ENCODE results near the gene PRSS50. TPM values are rescaled to one million over a fixed set of nuclear protein-coding genes. Genes with fewer than 3 reads are reported as not detected.

PRSS50 gene
- total RNA-seq, 1 experiment from 2014 or later = not detected

DNA sequence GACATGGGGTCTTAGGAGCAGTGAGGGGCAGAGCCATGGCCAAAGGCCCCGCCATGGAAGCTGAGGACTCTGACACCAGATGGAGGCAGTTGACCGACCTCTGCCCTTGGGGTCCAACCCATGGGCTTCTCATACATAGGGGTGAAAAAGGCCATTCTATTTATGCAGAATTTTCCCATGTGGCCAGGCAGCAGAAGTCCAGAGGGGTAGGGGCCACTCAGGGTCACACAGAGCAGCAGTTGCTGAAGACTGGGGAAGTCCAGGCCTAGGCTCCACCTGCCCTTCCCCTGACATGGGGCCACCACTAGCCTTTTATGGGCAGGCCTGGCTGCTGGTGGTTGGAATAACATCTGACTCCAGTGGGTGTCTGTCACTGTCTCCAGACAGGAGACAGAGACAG lies 6.4 kb downstream of the PRSS50 start:
- no peaks in the 10 kb centered on the region for H3K79me2 ChIP-seq (ENCODE audit: insufficient read depth, low read length)
- H3K4me3 ChIP-seq (replicated peaks in 1 of 2; ENCODE audit: low read depth in 1 of 2, low read length in 2 of 2) = no peak overlapping the region
- ChIA-PET RAD21 (ENCODE audit: low non-redundant PET in 1 of 2, low total read pairs in 2 of 2, uncharacterized antibody in 2 of 2, unreplicated experiment in 2 of 2) (no interaction called here), POLR2A (no interaction called here), CTCF (no interaction called here)
- H3K4me1 ChIP-seq (ENCODE audit: control insufficient read depth in 1 of 2, insufficient read depth in 2 of 2, low read length in 2 of 2) = peaks cover 3 to 5% of the 10 kb centered on the region in 2 experiments; a peak in 3 of 4 replicates
- no peaks in the 10 kb centered on the region for H3K27me3 ChIP-seq (ENCODE audit: insufficient read depth, low read length)
- BruUV-seq (replicated peaks) = no TSS peak
- TF ChIP-seq ZNF274 (IDR thresholded peaks at IDR 0.05; ENCODE audit: low read depth, low read length) = no peak
- no peak for TF ChIP-seq CBX3 (IDR thresholded peaks at IDR 0.05; ENCODE audit: low read depth)
- TF ChIP-seq SP1 (IDR thresholded peaks at IDR 0.05; ENCODE audit: low read depth) = no peak
- TF ChIP-seq FOSL1 (IDR thresholded peaks at IDR 0.05; ENCODE audit: low read depth) = no peak
- TF ChIP-seq, protein P1, sequence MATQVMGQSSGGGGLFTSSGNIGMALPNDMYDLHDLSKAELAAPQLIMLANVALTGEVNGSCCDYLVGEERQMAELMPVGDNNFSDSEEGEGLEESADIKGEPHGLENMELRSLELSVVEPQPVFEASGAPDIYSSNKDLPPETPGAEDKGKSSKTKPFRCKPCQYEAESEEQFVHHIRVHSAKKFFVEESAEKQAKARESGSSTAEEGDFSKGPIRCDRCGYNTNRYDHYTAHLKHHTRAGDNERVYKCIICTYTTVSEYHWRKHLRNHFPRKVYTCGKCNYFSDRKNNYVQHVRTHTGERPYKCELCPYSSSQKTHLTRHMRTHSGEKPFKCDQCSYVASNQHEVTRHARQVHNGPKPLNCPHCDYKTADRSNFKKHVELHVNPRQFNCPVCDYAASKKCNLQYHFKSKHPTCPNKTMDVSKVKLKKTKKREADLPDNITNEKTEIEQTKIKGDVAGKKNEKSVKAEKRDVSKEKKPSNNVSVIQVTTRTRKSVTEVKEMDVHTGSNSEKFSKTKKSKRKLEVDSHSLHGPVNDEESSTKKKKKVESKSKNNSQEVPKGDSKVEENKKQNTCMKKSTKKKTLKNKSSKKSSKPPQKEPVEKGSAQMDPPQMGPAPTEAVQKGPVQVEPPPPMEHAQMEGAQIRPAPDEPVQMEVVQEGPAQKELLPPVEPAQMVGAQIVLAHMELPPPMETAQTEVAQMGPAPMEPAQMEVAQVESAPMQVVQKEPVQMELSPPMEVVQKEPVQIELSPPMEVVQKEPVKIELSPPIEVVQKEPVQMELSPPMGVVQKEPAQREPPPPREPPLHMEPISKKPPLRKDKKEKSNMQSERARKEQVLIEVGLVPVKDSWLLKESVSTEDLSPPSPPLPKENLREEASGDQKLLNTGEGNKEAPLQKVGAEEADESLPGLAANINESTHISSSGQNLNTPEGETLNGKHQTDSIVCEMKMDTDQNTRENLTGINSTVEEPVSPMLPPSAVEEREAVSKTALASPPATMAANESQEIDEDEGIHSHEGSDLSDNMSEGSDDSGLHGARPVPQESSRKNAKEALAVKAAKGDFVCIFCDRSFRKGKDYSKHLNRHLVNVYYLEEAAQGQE (IDR thresholded peaks at IDR 0.05; ENCODE audit: low read depth) = no peak
- TF ChIP-seq JUND (IDR thresholded peaks at IDR 0.05) = no peak
- TF ChIP-seq SIN3A (IDR thresholded peaks at IDR 0.05; ENCODE audit: low read depth) = no peak
- TF ChIP-seq POLR2AphosphoS5 (IDR thresholded peaks at IDR 0.05; ENCODE audit: low read depth, low read length) = no peak
- no peak for TF ChIP-seq EZH2phosphoT487 (IDR thresholded peaks at IDR 0.05; ENCODE audit: borderline replicate concordance)
- DNase-seq (ENCODE audit: low read depth, low spot score) (no peak), ATAC-seq (no peak)
- H4K20me1 ChIP-seq (ENCODE audit: insufficient read depth) = no peaks in the 10 kb centered on the region
- no peak overlapping the region for H3K27ac ChIP-seq (ENCODE audit: low read depth, low read length)
- H3K4me2 ChIP-seq (ENCODE audit: low read length) = no peak overlapping the region
- intact Hi-C loops (cut with micrococcal nuclease) = no loop called here
- H3K9ac ChIP-seq (ENCODE audit: low read length) = no peak overlapping the region
- no peaks in the 10 kb centered on the region for H3K9me3 ChIP-seq (ENCODE audit: control insufficient read depth in 1 of 2, insufficient read depth in 1 of 2, low read depth in 1 of 2, low read length in 2 of 2)
- no peak overlapping the region for H2AFZ ChIP-seq (ENCODE audit: low read depth, low read length, poor library complexity, severe bottlenecking)
- no peaks in the 10 kb centered on the region for H3K9me2 ChIP-seq (ENCODE audit: insufficient read depth)
- no peaks in the 10 kb centered on the region for H3K36me3 ChIP-seq (ENCODE audit: control insufficient read depth in 1 of 2, insufficient read depth in 2 of 2, low read length in 2 of 2)
